Heart right ventricle (tissue), 16 donors: ENCODE results near the gene PHKB. TPM values are rescaled to one million over a fixed set of nuclear protein-coding genes. Genes with fewer than 3 reads are reported as not detected.

Experiments used
- ATAC-seq, 8 donors: fragments of 200-7000 bp; cut with Tn5 transposase; one replicate each; pipeline ENCODE4 v1.9.1; 2020; ENCODE audit warnings: mild to moderate bottlenecking in 8 of 8, moderate library complexity in 8 of 8, moderate number of reproducible peaks in 1 of 8
- DNase-seq, 2 donors: peaks; one replicate each; pipeline ENCODE4 v3.0.0-alpha.2; 2020
- H3K27ac ChIP-seq, 10 donors: fragments of 200-600 bp; sonication (generic) in 2 of 10; one replicate each; pipeline versions ENCODE4 v1.5.0 to v1.8.0; 2020 to 2022; ENCODE audit warnings: mild to moderate bottlenecking in 3 of 10
- H3K27me3 ChIP-seq, 7 donors: fragments of 200-600 bp; one replicate each; pipeline ENCODE4 v1.8.0; 2021 to 2022; ENCODE audit warnings: mild to moderate bottlenecking in 2 of 7
- H3K36me3 ChIP-seq, 9 donors: fragments of 200-600 bp; sonication (generic) in 1 of 9; one replicate each; pipeline versions ENCODE4 v1.5.0 to v1.8.0; 2020 to 2022; ENCODE audit warnings: mild to moderate bottlenecking in 2 of 9
- H3K4me1 ChIP-seq, 9 donors: fragments of 200-600 bp; sonication (generic) in 1 of 9; one replicate each; pipeline versions ENCODE4 v1.5.0 to v1.8.0; 2020 to 2022; ENCODE audit warnings: mild to moderate bottlenecking in 4 of 9
- H3K4me3 ChIP-seq, 10 donors: fragments of 200-600 bp; sonication (generic) in 2 of 10; one replicate each; pipeline versions ENCODE4 v1.5.0 to v1.8.0; 2020 to 2022; ENCODE audit warnings: mild to moderate bottlenecking in 7 of 10, moderate library complexity in 2 of 10
- H3K9me3 ChIP-seq, 11 donors: fragments of 200-600 bp in 10 of 11; sonication (generic) in 2 of 11; one replicate each; pipeline versions ENCODE4 v1.5.0 to v1.8.0; 2013 to 2022; ENCODE audit warnings: mild to moderate bottlenecking in 2 of 11, control low read depth in 1 of 11, moderate library complexity in 1 of 11
- WGBS, 2 donors: extraction: QIAGEN DNeasy Blood & Tissue Kit; methylation state at CpG; one replicate each; pipeline ENCODE4 v1.1.7; 2013; ENCODE audit warnings: inconsistent platforms in 1 of 2; 5-methylcytosine and 5-hydroxymethylcytosine counted together
- intact Hi-C, 10 donors: fragments of 100-400 bp; cut with DNase I; formaldehyde crosslinking; loops; one replicate each; pipeline versions ENCODE4 v1.11.1 to v1.14.2; 2022
- polyA plus RNA-seq, 2 donors: library from polyadenylated mRNA; stranded (reverse); fragments of 200-250 nt; gene quantifications; one replicate each; pipeline ENCODE4 v1.2.3, GENCODE V29; 2013
- total RNA-seq, 10 donors: library from RNA; stranded (reverse); fragmentation: NEBNext Ultra II Directional in 3 of 10; extraction: Animal tissue kit (Norgen Biotek cat#: 25700) in 3 of 10; gene quantifications; one replicate each; pipeline versions ENCODE4 v1.2.1 to v1.2.4, GENCODE V29; 2021 to 2023
- TF ChIP-seq, protein P1 (sequence below), 9 donors: fragments of 200-600 bp; sonication (generic) in 2 of 9; IDR thresholded peaks; one replicate each; pipeline versions ENCODE4 v1.5.0 to v1.8.0; 2021 to 2022; ENCODE audit warnings: antibody characterized with exemption in 9 of 9, mild to moderate bottlenecking in 5 of 9, moderate library complexity in 1 of 9
- donor health status: Arrhythmogenic right ventricular cardiomyopathy.
- donor health status: ischemic (EF 13 %, LVEDD 7.1; RV severe dilation, severe dysfunction).
- donor health status: healthy with polysubstance abuse.
- donor health status: DM: no; HTN: yes; CAD: no.
- donor health status: DM: no; HTN: no; CAD: no.
- donor health status: ischemic (EF 25% LVEDD 6.9; RV normal size, moderate dysfunction).
- donor health status: ischemic (EF 25% LVEDD 5.7; RV mildly dilated, moderate dysfunction).
- donor health status: healthy.
- donor health status: DM: yes; HTN: yes; CAD: no.
- donor health status: Ischemic cardiomyopathy.
- donor health status: ischemic (EF 35%, LVEDD 5.7; RV mildly dilated, moderate dysfunction).
- donor health status: nonischemic (EF 11% LVEDD 7.7; RV severe dilation, severe dysfunction).
- donor health status: DM: yes; HTN: yes; CAD: no.
- donor health status: PGD.
- donor health status: ischemic (EF 29% LVEDD 5.4; RV normal size, mild dysfunction).
- donor health status: nonischemic (EF 23%, LVEDD 6.1; RV moderate dilation, normal function).

The PHKB gene
- total and polyA plus RNA-seq, 12 donors, result 16.9 to 76.6 (median 63.6) TPM

- no peaks in the 10 kb centered on the region for H3K4me1 ChIP-seq
- no peak overlapping the region for H3K27ac ChIP-seq
- peaks cover 2 to 94% (median 31%) of the 10 kb centered on the region in 9 donors for H3K36me3 ChIP-seq
- ATAC-seq, result no peak
- WGBS, 2 donors, result 91 to 93% methylated on average over 3 of the region's 3 CpGs
- H3K9me3 ChIP-seq, result no peaks in the 10 kb centered on the region
- no peak for DNase-seq
- H3K27me3 ChIP-seq, result no peaks in the 10 kb centered on the region
- TF ChIP-seq, protein P1, sequence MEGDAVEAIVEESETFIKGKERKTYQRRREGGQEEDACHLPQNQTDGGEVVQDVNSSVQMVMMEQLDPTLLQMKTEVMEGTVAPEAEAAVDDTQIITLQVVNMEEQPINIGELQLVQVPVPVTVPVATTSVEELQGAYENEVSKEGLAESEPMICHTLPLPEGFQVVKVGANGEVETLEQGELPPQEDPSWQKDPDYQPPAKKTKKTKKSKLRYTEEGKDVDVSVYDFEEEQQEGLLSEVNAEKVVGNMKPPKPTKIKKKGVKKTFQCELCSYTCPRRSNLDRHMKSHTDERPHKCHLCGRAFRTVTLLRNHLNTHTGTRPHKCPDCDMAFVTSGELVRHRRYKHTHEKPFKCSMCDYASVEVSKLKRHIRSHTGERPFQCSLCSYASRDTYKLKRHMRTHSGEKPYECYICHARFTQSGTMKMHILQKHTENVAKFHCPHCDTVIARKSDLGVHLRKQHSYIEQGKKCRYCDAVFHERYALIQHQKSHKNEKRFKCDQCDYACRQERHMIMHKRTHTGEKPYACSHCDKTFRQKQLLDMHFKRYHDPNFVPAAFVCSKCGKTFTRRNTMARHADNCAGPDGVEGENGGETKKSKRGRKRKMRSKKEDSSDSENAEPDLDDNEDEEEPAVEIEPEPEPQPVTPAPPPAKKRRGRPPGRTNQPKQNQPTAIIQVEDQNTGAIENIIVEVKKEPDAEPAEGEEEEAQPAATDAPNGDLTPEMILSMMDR (IDR thresholded peaks at IDR 0.05), result no peak
- intact Hi-C loops, result no loop called here
- no peak overlapping the region for H3K4me3 ChIP-seq
Measured at GRCh38 chr16:47592232-47592631, 131.1 kb downstream of the PHKB start.

- intact Hi-C loops, result no loop called here
- ATAC-seq (no peak), DNase-seq (no peak)
- H3K9me3 ChIP-seq, result no peaks in the 10 kb centered on the region
- H3K4me1 ChIP-seq, result no peaks in the 10 kb centered on the region
- no peaks in the 10 kb centered on the region for H3K27me3 ChIP-seq
- TF ChIP-seq, protein P1 (IDR thresholded peaks at IDR 0.05), result no peak
- no peak overlapping the region for H3K27ac ChIP-seq
- no peak overlapping the region for H3K4me3 ChIP-seq
- H3K36me3 ChIP-seq, result peaks cover 0 to 91% (median 4%) of the 10 kb centered on the region in 9 donors
- 92 to 97% methylated on average over 2 of the region's 2 CpGs for WGBS, 2 donors
Measured at GRCh38 chr16:47599512-47599911, 138.4 kb downstream of the PHKB start.

GRCh38 chr16:47600376-47600775 is 139.2 kb downstream of the PHKB start:
- Histone ChIP-seq H3K36me3 (peaks cover 0 to 91% (median 4%) of the 10 kb centered on the region in 9 donors), H3K4me3 (no peak overlapping the region), H3K4me1 (no peaks in the 10 kb centered on the region), H3K9me3 (no peaks in the 10 kb centered on the region), H3K27ac (no peak overlapping the region), H3K27me3 (no peaks in the 10 kb centered on the region)
- intact Hi-C loops, result no loop called here
- DNase-seq, result no peak
- TF ChIP-seq, protein P1 (IDR thresholded peaks at IDR 0.05), result no peak
- 98% methylated on average over 6 of the region's 6 CpGs for WGBS, 2 donors
- ATAC-seq, result no peak

GRCh38 chr16:47604306-47604705 is 143.2 kb downstream of the PHKB start:
- Histone ChIP-seq H3K4me1 (peaks cover 0 to 5% (median 0%) of the 10 kb centered on the region in 9 donors), H3K4me3 (no peak overlapping the region), H3K9me3 (peaks cover 0 to 7% (median 0%) of the 10 kb centered on the region in 11 donors), H3K27me3 (no peaks in the 10 kb centered on the region), H3K27ac (no peak overlapping the region), H3K36me3 (peaks cover 0 to 83% (median 9%) of the 10 kb centered on the region in 9 donors)
- ATAC-seq (no peak), DNase-seq (no peak)
- intact Hi-C loops, result no loop called here
- TF ChIP-seq, protein P1 (IDR thresholded peaks at IDR 0.05), result no peak
